Measurements from ENCODE around the gene METTL6.
A peak's percentile ranks its signal among the peaks of the same experiment; 100 is the strongest.
"Not testable (repeated sequence)": the region's sequence is repeated elsewhere in the genome, so short reads cannot be mapped to it uniquely, and the experiment has no call there.

The METTL6 gene

DNA sequence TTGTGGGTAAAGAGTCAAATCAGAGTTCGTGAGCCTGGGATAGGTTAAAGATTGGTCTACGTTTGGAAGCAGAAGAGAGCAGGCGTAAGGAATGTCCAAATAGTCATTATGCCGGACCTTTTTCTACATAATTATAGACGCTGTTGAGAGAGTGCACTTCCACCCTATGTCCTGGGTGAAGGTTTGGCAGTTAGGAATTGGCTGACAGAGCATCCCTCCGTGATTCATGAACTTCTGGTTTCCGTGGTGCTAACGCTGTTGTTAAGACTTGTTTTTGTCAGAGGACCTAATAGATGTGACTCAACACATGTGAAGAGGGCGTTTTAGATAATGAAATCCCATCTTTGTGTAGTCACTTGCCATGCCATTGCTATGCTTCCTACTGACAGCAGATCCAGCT is 1.2 kb upstream of the METTL6 start:
- TF ChIP-seq, protein P1, sequence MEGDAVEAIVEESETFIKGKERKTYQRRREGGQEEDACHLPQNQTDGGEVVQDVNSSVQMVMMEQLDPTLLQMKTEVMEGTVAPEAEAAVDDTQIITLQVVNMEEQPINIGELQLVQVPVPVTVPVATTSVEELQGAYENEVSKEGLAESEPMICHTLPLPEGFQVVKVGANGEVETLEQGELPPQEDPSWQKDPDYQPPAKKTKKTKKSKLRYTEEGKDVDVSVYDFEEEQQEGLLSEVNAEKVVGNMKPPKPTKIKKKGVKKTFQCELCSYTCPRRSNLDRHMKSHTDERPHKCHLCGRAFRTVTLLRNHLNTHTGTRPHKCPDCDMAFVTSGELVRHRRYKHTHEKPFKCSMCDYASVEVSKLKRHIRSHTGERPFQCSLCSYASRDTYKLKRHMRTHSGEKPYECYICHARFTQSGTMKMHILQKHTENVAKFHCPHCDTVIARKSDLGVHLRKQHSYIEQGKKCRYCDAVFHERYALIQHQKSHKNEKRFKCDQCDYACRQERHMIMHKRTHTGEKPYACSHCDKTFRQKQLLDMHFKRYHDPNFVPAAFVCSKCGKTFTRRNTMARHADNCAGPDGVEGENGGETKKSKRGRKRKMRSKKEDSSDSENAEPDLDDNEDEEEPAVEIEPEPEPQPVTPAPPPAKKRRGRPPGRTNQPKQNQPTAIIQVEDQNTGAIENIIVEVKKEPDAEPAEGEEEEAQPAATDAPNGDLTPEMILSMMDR (conservative IDR thresholded peaks at IDR 0.05; ENCODE audit: control insufficient read depth, insufficient read depth, low read depth, low read length), result no peak
- peak overlapping the region; percentile 99 for H3K4me3 ChIP-seq (ENCODE audit: control insufficient read depth, low read depth, low read length)
- peak; percentile 81 for DNase-seq (ENCODE audit: low read depth)

DNA sequence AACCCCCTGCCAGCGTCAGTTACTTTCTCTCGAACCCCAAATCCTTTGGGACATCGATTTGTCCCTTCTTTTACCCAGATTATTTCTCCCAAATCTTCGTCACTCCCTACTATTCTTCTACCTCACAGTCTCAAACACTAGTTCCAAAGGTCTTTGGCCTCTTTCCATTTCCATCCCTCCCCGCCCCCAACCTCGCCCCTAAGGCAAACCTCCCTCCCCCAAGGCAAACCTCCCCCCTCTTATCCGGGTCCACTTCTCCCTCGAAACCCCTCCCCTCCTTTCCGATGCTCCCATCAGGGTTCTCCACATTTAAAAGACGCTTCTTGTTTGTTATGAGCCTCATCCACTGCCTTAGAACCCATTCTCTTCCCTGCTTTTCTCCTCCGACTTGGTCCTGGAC is 637 bp upstream of the METTL6 start:
- DNase-seq (ENCODE audit: low read depth), result no peak
- TF ChIP-seq, protein P1 (conservative IDR thresholded peaks at IDR 0.05; ENCODE audit: control insufficient read depth, insufficient read depth, low read depth, low read length), result no peak
- peak overlapping the region; percentile 99 for H3K4me3 ChIP-seq (ENCODE audit: control insufficient read depth, low read depth, low read length)

DNA sequence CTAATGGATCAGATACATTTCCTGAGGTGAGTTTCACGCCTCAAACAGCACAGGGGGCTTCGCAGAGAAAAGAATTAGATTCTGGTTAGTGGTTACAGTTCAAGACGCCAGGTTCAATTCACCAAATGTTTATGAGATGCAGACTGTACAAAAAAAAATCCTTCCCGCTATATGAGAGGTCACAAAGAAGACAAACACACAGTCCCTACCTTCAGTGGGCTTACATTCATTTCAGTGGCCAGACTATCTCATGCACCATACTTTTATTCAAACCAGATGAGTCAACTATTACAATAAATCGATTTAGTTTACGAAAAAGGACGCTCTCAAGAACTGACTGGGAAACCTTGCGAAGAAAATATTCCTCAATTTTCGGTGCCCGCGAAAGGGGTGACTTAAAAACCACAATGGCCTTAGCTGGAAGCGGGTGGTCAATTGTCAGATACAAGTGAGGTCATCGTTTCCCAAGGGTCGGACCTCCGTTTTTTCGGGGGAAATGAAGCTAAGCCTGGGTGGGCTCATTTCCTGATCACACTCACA is 695 bp downstream of the METTL6 start:
- no peak for DNase-seq (ENCODE audit: low read depth)
- TF ChIP-seq, protein P1 (conservative IDR thresholded peaks at IDR 0.05; ENCODE audit: control insufficient read depth, insufficient read depth, low read depth, low read length), result no peak
- peak overlapping the region; percentile 99 for H3K4me3 ChIP-seq (ENCODE audit: control insufficient read depth, low read depth, low read length)

DNA sequence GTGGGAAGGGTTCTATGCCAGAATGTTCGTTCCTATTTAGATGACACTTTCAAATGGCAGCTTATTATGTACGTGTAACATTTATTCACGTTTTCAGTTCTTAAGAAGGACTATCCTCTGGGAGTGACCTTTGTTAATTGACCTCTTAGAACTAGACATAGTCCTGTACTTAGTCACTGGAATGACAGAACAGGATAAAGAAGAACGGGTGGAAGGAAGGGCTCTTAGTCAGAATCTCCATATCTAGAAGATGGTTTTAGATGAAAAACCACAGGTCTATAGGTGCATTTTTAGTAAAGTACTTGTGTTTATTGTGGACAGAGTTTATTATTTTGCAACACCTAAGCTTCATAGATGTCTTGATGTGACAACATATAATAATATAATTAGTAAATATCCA is 6.5 kb downstream of the METTL6 start:
- no peak overlapping the region for H3K4me3 ChIP-seq (ENCODE audit: control insufficient read depth, low read depth, low read length)
- TF ChIP-seq, protein P1 (conservative IDR thresholded peaks at IDR 0.05; ENCODE audit: control insufficient read depth, insufficient read depth, low read depth, low read length), result no peak
- DNase-seq (ENCODE audit: low read depth), result peak; percentile 56

GRCh38 chr3:15410966-15411365 is 16.4 kb downstream of the METTL6 start:
- not testable (repeated sequence) for H3K4me3 ChIP-seq (ENCODE audit: control insufficient read depth, low read depth, low read length); DNase-seq (ENCODE audit: low read depth)

DNA sequence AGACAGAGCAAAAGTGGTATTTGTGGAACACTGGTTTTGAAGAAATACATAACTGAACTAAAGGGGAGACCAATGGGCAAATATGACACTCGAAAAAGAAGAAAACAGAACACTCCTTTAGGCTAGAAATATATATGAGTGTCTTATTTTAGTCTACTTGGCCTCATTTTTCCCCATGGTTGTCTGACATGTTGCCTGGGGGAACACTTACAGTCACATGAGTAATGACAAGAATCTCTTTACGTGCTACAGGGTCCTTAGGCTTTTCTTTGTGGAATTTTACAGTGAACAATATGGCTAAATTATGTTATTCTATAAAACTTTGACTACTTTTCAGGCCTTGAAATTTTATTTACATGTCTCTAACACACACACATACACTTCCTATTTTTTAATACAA is 17.6 kb downstream of the METTL6 start:
- TF ChIP-seq, protein P1 (conservative IDR thresholded peaks at IDR 0.05; ENCODE audit: control insufficient read depth, insufficient read depth, low read depth, low read length), result no peak

GRCh38 chr3:15409239-15409638 is 18.1 kb downstream of the METTL6 start:
- H3K4me3 ChIP-seq (ENCODE audit: control insufficient read depth, low read depth, low read length), result no peak overlapping the region
- TF ChIP-seq, protein P1 (conservative IDR thresholded peaks at IDR 0.05; ENCODE audit: control insufficient read depth, insufficient read depth, low read depth, low read length), result no peak
- peak; percentile 57 for DNase-seq (ENCODE audit: low read depth)

More for the DNA sequence above, 17.6 kb downstream of the METTL6 start:
- H3K4me3 ChIP-seq (ENCODE audit: control insufficient read depth, low read depth, low read length), result no peak overlapping the region
- no peak for DNase-seq (ENCODE audit: low read depth)
